ENCODE measurements around the gene PRRT4. TPM values are rescaled to one million over a fixed set of nuclear protein-coding genes. Genes with fewer than 3 reads are reported as not detected.

Gene PRRT4
- polyA plus RNA-seq, 1 donor (not counting 4 experiments of a cell fraction or from before 2014, with no cell fraction given), result 0.12 TPM

- H3K9ac ChIP-seq (ENCODE audit: control insufficient read depth, extremely low read depth, insufficient read depth, low read length), result no peak overlapping the region
- H3K36me3 ChIP-seq (ENCODE audit: control insufficient read depth in 2 of 2, extremely low read depth in 1 of 2, insufficient read depth in 2 of 2, low read length in 2 of 2), result peaks cover 3 to 23% of the 10 kb centered on the region in 2 experiments
- H3K79me2 ChIP-seq (ENCODE audit: control insufficient read depth, insufficient read depth, low read length), result no peaks in the 10 kb centered on the region
- no peaks in the 10 kb centered on the region for H4K20me1 ChIP-seq (ENCODE audit: control insufficient read depth, extremely low read depth, insufficient read depth, low read length)
- no peak for DNase-seq (ENCODE audit: low read depth, low spot score)
- TF ChIP-seq CTCF (optimal IDR thresholded peaks at IDR 0.05 in 1 of 3, IDR thresholded peaks at IDR 0.05 in 1 of 3, conservative IDR thresholded peaks at IDR 0.05 in 1 of 3; ENCODE audit: extremely low read depth in 1 of 3, insufficient read depth in 2 of 3, low read length in 3 of 3) (no peak), EZH2 (IDR thresholded peaks at IDR 0.05; ENCODE audit: low read length) (no peak)
- no peak overlapping the region for H2AFZ ChIP-seq (ENCODE audit: control insufficient read depth, low read length)
- H3K4me3 ChIP-seq (ENCODE audit: control insufficient read depth in 2 of 3, extremely low read depth in 1 of 3, insufficient read depth in 2 of 3, low read depth in 1 of 3, low read length in 3 of 3), result no peak overlapping the region
- FAIRE-seq, result no peak
- H3K4me1 ChIP-seq (ENCODE audit: control insufficient read depth, extremely low read depth, insufficient read depth, low read length), result no peaks in the 10 kb centered on the region
- H3K9me1 ChIP-seq (ENCODE audit: control insufficient read depth, extremely low read depth, insufficient read depth, low read length), result no peaks in the 10 kb centered on the region
- H3K9me3 ChIP-seq (ENCODE audit: control insufficient read depth, low read depth, low read length), result no peaks in the 10 kb centered on the region
- H3K4me2 ChIP-seq (ENCODE audit: control insufficient read depth, extremely low read depth, insufficient read depth, low read depth, low read length), result no peak overlapping the region
- dilution Hi-C loops (cut with MboI; ENCODE audit: extremely low pct_ligation_motif_present, low sequenced_read_pairs), result no loop called here
- H3K27me3 ChIP-seq (ENCODE audit: control insufficient read depth, extremely low read depth, insufficient read depth, low read length), result peaks cover 16% of the 10 kb centered on the region
- H3K27ac ChIP-seq (ENCODE audit: control insufficient read depth, insufficient read depth, low read length), result no peak overlapping the region
Observed at GRCh38 chr7:128392446-128393327, 31.2 kb upstream of the PRRT4 start.

DNA sequence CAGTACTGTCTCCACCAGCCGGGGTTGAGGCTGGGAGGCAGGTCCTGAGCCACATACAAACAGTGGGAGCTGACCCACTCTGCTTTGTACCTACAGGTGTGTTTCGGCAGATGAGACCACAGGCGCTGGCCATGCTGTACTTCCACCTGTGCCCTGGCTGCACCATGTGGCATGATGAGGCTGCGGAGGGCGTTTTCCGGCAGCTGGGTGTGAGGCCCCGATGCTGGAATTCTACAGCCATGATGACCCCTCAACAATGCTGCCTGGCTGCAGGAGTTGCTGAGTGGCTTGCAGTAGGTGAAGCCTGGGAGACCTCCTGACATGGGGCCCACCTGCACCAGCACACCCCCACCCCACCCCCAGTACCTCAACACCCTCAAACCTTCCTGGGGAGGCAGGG lies 30.3 kb upstream of the PRRT4 start:
- Histone ChIP-seq H3K4me2 (ENCODE audit: control insufficient read depth, extremely low read depth, insufficient read depth, low read depth, low read length) (no peak overlapping the region), H3K27me3 (ENCODE audit: control insufficient read depth, extremely low read depth, insufficient read depth, low read length) (peaks cover 16% of the 10 kb centered on the region), H2AFZ (ENCODE audit: control insufficient read depth, low read length) (no peak overlapping the region), H3K9me3 (ENCODE audit: control insufficient read depth, low read depth, low read length) (no peaks in the 10 kb centered on the region), H3K27ac (ENCODE audit: control insufficient read depth, insufficient read depth, low read length) (no peak overlapping the region), H4K20me1 (ENCODE audit: control insufficient read depth, extremely low read depth, insufficient read depth, low read length) (no peaks in the 10 kb centered on the region), H3K4me1 (ENCODE audit: control insufficient read depth, extremely low read depth, insufficient read depth, low read length) (no peaks in the 10 kb centered on the region), H3K36me3 (ENCODE audit: control insufficient read depth in 2 of 2, extremely low read depth in 1 of 2, insufficient read depth in 2 of 2, low read length in 2 of 2) (peaks cover 3 to 15% of the 10 kb centered on the region in 2 experiments), H3K4me3 (ENCODE audit: control insufficient read depth in 2 of 3, extremely low read depth in 1 of 3, insufficient read depth in 2 of 3, low read depth in 1 of 3, low read length in 3 of 3) (no peak overlapping the region), H3K9me1 (ENCODE audit: control insufficient read depth, extremely low read depth, insufficient read depth, low read length) (no peaks in the 10 kb centered on the region), H3K9ac (ENCODE audit: control insufficient read depth, extremely low read depth, insufficient read depth, low read length) (no peak overlapping the region), H3K79me2 (ENCODE audit: control insufficient read depth, insufficient read depth, low read length) (no peaks in the 10 kb centered on the region)
- DNase-seq (ENCODE audit: low read depth, low spot score) (no peak), FAIRE-seq (no peak)
- no peak for TF ChIP-seq CTCF (optimal IDR thresholded peaks at IDR 0.05 in 1 of 3, IDR thresholded peaks at IDR 0.05 in 1 of 3, conservative IDR thresholded peaks at IDR 0.05 in 1 of 3; ENCODE audit: extremely low read depth in 1 of 3, insufficient read depth in 2 of 3, low read length in 3 of 3)
- TF ChIP-seq EZH2 (IDR thresholded peaks at IDR 0.05; ENCODE audit: low read length), result no peak
- dilution Hi-C loops (cut with MboI; ENCODE audit: extremely low pct_ligation_motif_present, low sequenced_read_pairs), result no loop called here
